ENCODE data around the gene ERFL.

The ERFL gene

DNA sequence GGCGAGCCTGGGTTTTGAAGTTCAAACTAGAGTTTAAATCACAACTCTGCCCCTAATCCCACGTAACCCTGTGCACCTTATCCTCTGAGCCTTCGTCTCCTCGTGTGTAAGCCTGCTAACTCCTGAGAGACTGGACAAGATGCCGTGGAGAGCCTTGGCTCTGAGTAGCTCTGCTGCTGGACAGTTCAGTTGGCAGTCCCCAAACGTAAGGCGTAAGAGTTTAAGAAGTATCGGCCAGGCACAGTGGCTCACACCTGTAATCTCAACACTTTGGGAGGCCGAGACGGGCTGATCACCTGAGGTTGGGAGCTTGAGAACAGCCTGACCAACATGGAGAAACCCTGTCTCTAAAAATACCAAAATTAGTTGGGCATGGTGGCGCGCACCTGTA lies 55.9 kb downstream of the ERFL start:
- H3K4me3 ChIP-seq (ENCODE audit: severe bottlenecking) = no peak overlapping the region
- H3K27ac ChIP-seq (ENCODE audit: poor library complexity, severe bottlenecking) = peak overlapping the region; percentile 18
- peak; percentile 4; the same call in 1 of the 3 replicates for ATAC-seq (ENCODE audit: low read depth)
- no peaks in the 10 kb centered on the region for H3K9me3 ChIP-seq (ENCODE audit: severe bottlenecking)
- DNase-seq (ENCODE audit: low spot score) = no peak
- H3K27me3 ChIP-seq (ENCODE audit: insufficient read depth, poor library complexity, severe bottlenecking) = no peaks in the 10 kb centered on the region
- H3K36me3 ChIP-seq (ENCODE audit: low read depth) = peaks cover 46% of the 10 kb centered on the region
- TF ChIP-seq, protein P1, sequence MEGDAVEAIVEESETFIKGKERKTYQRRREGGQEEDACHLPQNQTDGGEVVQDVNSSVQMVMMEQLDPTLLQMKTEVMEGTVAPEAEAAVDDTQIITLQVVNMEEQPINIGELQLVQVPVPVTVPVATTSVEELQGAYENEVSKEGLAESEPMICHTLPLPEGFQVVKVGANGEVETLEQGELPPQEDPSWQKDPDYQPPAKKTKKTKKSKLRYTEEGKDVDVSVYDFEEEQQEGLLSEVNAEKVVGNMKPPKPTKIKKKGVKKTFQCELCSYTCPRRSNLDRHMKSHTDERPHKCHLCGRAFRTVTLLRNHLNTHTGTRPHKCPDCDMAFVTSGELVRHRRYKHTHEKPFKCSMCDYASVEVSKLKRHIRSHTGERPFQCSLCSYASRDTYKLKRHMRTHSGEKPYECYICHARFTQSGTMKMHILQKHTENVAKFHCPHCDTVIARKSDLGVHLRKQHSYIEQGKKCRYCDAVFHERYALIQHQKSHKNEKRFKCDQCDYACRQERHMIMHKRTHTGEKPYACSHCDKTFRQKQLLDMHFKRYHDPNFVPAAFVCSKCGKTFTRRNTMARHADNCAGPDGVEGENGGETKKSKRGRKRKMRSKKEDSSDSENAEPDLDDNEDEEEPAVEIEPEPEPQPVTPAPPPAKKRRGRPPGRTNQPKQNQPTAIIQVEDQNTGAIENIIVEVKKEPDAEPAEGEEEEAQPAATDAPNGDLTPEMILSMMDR (IDR thresholded peaks at IDR 0.05; ENCODE audit: poor library complexity, severe bottlenecking) = no peak
- H3K4me1 ChIP-seq (ENCODE audit: insufficient read depth, poor library complexity, severe bottlenecking) = no peaks in the 10 kb centered on the region

DNA sequence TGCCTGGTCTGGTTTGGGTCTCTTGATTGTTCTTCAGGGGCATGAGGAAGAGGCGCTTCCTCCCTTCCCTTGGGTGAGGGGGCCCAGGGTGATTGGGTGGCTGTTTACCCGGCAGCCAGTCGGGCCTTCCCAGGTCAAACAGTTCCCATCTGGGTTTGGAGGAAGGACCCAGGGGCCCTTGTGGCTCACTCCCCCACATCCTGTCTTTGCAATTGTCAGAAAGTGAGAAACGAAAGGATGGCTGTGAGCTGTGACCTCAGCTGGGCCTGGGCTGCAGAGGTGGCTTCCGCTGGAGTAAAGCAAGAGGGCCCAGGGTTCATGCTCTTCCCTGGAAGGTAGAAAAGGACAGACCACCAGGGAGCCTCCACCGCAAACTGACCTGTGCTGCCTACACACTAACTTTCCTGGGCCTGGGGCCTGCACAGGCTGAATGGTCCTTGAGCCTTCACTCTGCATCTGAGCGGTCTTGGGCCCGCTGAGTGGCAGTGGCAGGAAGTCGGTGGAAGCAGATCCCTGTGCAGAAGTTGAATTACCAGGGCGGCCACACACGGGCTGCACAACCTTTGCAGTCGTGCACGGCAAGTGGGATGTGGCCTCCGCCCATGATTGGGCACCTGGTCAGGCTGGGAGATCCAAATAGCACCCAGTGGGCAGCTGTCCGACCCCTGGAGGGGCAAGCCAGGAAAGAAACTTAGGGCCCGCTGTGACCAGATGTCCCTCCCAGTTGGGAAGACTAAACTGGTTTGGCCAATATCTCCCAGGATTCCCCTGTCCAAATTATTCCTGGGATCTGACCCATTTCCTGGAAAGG lies 56.5 kb downstream of the ERFL start:
- no peaks in the 10 kb centered on the region for H3K9me3 ChIP-seq (ENCODE audit: severe bottlenecking)
- TF ChIP-seq, protein P1 (IDR thresholded peaks at IDR 0.05; ENCODE audit: poor library complexity, severe bottlenecking) = no peak
- peaks cover 52% of the 10 kb centered on the region for H3K36me3 ChIP-seq (ENCODE audit: low read depth)
- H3K4me1 ChIP-seq (ENCODE audit: insufficient read depth, poor library complexity, severe bottlenecking) = no peaks in the 10 kb centered on the region
- no peaks in the 10 kb centered on the region for H3K27me3 ChIP-seq (ENCODE audit: insufficient read depth, poor library complexity, severe bottlenecking)
- H3K4me3 ChIP-seq (ENCODE audit: severe bottlenecking) = no peak overlapping the region
- ATAC-seq (ENCODE audit: low read depth) = peak; percentile 1; the same call in 1 of the 3 replicates
- no peak overlapping the region for H3K27ac ChIP-seq (ENCODE audit: poor library complexity, severe bottlenecking)
- no peak for DNase-seq (ENCODE audit: low spot score)

DNA sequence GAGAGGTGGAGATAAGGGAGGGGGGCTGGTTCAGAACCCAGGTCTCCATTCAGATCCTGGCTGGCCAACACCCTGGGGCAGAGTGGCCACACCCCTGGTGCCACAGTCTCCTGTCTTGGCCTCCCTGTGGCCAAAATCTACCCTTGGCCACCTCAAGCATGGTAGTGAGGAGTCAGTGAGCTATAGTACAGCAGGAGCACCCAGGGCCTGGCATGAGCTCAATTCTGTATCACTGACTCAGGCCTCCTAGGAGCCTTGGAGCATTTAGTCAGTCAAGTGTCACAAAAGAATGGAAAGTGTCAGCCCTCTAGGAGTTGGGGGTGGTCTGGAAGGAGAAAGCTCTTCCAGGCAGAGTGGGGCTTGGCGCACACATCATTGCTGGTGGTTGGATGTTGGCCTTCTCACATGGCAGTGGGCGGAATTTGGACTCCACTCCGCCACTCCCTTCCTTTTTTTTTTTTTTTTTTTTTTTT lies 57.8 kb downstream of the ERFL start:
- no peak for DNase-seq (ENCODE audit: low spot score)
- H3K4me1 ChIP-seq (ENCODE audit: insufficient read depth, poor library complexity, severe bottlenecking) = no peaks in the 10 kb centered on the region
- ATAC-seq (ENCODE audit: low read depth) = no peak
- no peak overlapping the region for H3K4me3 ChIP-seq (ENCODE audit: severe bottlenecking)
- no peaks in the 10 kb centered on the region for H3K27me3 ChIP-seq (ENCODE audit: insufficient read depth, poor library complexity, severe bottlenecking)
- peaks cover 66% of the 10 kb centered on the region for H3K36me3 ChIP-seq (ENCODE audit: low read depth)
- no peaks in the 10 kb centered on the region for H3K9me3 ChIP-seq (ENCODE audit: severe bottlenecking)
- peak overlapping the region; percentile 12 for H3K27ac ChIP-seq (ENCODE audit: poor library complexity, severe bottlenecking)
- TF ChIP-seq, protein P1 (IDR thresholded peaks at IDR 0.05; ENCODE audit: poor library complexity, severe bottlenecking) = no peak

DNA sequence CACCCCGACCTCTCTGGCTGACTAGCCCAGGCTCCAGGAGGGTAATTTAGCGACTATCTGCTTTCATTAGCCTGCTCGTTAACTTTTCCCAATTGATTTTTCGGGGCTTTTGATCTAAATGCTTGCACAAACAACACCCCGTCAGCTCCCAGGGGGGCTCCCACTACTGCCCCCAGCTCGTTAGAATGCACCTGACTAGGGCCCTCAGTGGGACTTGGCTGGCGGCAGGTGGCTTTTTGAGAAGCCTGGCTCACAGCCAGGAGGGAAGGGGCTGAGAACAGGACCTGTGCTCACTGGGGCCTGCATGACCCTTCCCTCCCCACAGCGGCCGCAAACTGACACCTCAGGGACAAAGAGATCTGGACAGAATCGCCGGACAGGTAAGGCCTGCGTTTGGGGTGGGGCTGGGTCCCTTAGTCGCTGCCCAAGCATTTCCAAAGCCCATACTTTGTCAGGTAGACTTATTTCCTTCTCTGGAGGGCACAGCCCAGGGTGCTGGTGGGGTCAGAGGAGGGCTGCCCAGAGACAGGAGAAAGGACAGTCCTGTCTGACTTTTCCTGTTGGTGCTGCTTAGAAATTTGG lies 58.8 kb downstream of the ERFL start:
- DNase-seq (ENCODE audit: low spot score) (no peak), ATAC-seq (ENCODE audit: low read depth) (no peak)
- H3K4me3 ChIP-seq (ENCODE audit: severe bottlenecking) = no peak overlapping the region
- no peaks in the 10 kb centered on the region for H3K4me1 ChIP-seq (ENCODE audit: insufficient read depth, poor library complexity, severe bottlenecking)
- H3K27me3 ChIP-seq (ENCODE audit: insufficient read depth, poor library complexity, severe bottlenecking) = no peaks in the 10 kb centered on the region
- TF ChIP-seq, protein P1 (IDR thresholded peaks at IDR 0.05; ENCODE audit: poor library complexity, severe bottlenecking) = no peak
- H3K9me3 ChIP-seq (ENCODE audit: severe bottlenecking) = no peaks in the 10 kb centered on the region
- peaks cover 75% of the 10 kb centered on the region for H3K36me3 ChIP-seq (ENCODE audit: low read depth)
- H3K27ac ChIP-seq (ENCODE audit: poor library complexity, severe bottlenecking) = peak overlapping the region; percentile 12

DNA sequence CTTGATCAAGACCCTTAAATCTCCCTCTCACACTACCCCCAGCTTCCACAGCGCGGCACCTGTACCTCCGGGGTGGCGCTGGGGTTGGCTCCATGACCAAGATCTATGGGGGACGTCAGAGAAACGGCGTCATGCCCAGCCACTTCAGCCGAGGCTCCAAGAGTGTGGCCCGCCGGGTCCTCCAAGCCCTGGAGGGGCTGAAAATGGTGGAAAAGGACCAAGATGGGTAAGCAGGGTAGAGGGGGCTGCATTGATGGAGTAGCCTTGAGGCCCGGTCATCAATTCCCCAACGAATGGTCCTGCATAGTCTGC lies 59.3 kb downstream of the ERFL start:
- H3K9me3 ChIP-seq (ENCODE audit: severe bottlenecking) = no peaks in the 10 kb centered on the region
- TF ChIP-seq, protein P1 (IDR thresholded peaks at IDR 0.05; ENCODE audit: poor library complexity, severe bottlenecking) = no peak

More for the DNA sequence above, 59.3 kb downstream of the ERFL start:
- Histone ChIP-seq H3K4me1 (ENCODE audit: insufficient read depth, poor library complexity, severe bottlenecking) (no peaks in the 10 kb centered on the region), H3K36me3 (ENCODE audit: low read depth) (peaks cover 81% of the 10 kb centered on the region), H3K27me3 (ENCODE audit: insufficient read depth, poor library complexity, severe bottlenecking) (no peaks in the 10 kb centered on the region), H3K4me3 (ENCODE audit: severe bottlenecking) (no peak overlapping the region), H3K27ac (ENCODE audit: poor library complexity, severe bottlenecking) (peak overlapping the region; percentile 12)
- ATAC-seq (ENCODE audit: low read depth) (no peak), DNase-seq (ENCODE audit: low spot score) (no peak)

Data from RWPE2 (cell line).